Ovary (tissue), 9 donors: ENCODE data around the gene CETN3. TPM values are rescaled to one million over a fixed set of nuclear protein-coding genes. Genes with fewer than 3 reads are reported as not detected.

ENCODE experiments used
- DNase-seq, 5 donors: peaks; one replicate each; pipeline ENCODE4 v3.0.0-alpha.2; 2019 to 2020
- H3K27ac ChIP-seq, 2 donors: fragments of 200-600 bp; one replicate each; pipeline versions ENCODE4 v1.5.1 to v1.8.0; 2019 to 2022
- H3K27me3 ChIP-seq: fragments of 200-600 bp; one replicate; pipeline ENCODE4 v1.8.0; 2022
- H3K36me3 ChIP-seq: fragments of 200-600 bp; sonication (generic); one replicate; pipeline ENCODE4 v1.5.1; 2019
- H3K4me1 ChIP-seq: one replicate; pipeline ENCODE4 v1.8.1; 2013; ENCODE audit warnings: mild to moderate bottlenecking, moderate library complexity; ENCODE audit not compliant: insufficient read depth
- H3K4me3 ChIP-seq: fragments of 200-600 bp; sonication (generic); one replicate; pipeline ENCODE4 v1.5.1; 2017
- H3K9me3 ChIP-seq, 2 donors: fragments of 200-600 bp in 1 of 2; sonication (generic) in 1 of 2; one replicate each; pipeline versions ENCODE4 v1.5.1 to v1.8.1; 2013 to 2019; ENCODE audit warnings: mild to moderate bottlenecking in 1 of 2, moderate library complexity in 1 of 2
- EP300 ChIP-seq: sonication (generic); formaldehyde crosslinking; IDR thresholded peaks from one replicate; pipeline ENCODE4 v1.6.1; 2017; ENCODE audit warnings: antibody characterized with exemption
- POLR2A ChIP-seq: fragments of 450-650 bp; IDR thresholded peaks from one replicate; pipeline ENCODE4 v1.6.1; 2017; ENCODE audit warnings: antibody characterized with exemption, mild to moderate bottlenecking, moderate library complexity
- WGBS, 3 donors: extraction: QIAGEN DNeasy Blood & Tissue Kit in 1 of 3; methylation state at CpG; one replicate each; pipeline versions ENCODE4 v1.1.5 to v1.1.7; 2013 to 2017; 5-methylcytosine and 5-hydroxymethylcytosine counted together
- intact Hi-C, 4 donors: fragments of 100-400 bp; cut with DNase I; formaldehyde crosslinking; loops; one replicate each; pipeline versions ENCODE4 v1.11.0 to v1.15.1; 2022 to 2023
- polyA plus RNA-seq, 2 donors: library from polyadenylated mRNA; stranded (reverse); fragments of 200-250 nt in 1 of 2; fragments of 350-450 nt in 1 of 2; fragmentation: Illumina TruSeq in 1 of 2; extraction: RNeasy Lipid Tissue Mini Kit (QIAGEN cat#74804) in 1 of 2; gene quantifications; one replicate each; pipeline ENCODE4 v1.2.3, GENCODE V29; 2013 to 2014
- total RNA-seq, 7 donors: library from RNA; depleted of rRNA in 2 of 7; stranded (reverse); fragments of >200 nt in 2 of 7; fragmentation: NEBNext Ultra II Directional in 3 of 7; extraction: Animal tissue kit (Norgen Biotek cat#: 25700) in 3 of 7; gene quantifications; one replicate each; pipeline versions ENCODE4 v1.1.0 to v1.2.4, GENCODE V29; 2016 to 2023
- TF ChIP-seq, protein P1 (sequence below), 3 donors: fragments of 450-650 bp in 2 of 3; fragments of 200-600 bp in 1 of 3; IDR thresholded peaks; one replicate each; pipeline versions ENCODE4 v1.5.1 to v1.8.0; 2016 to 2022; ENCODE audit warnings: antibody characterized with exemption in 3 of 3, mild to moderate bottlenecking in 1 of 3
- donor health status: DM: no; HTN: no; CAD: no; lungs with moderate emphysema.
- donor health status: DM: no; HTN: no; CAD: no.
- donor health status: Bipolar disorder and iron deficiency.
- donor health status: DM: yes; HTN: yes; CAD: no.
- donor health status: DM: no; HTN: no; CAD: no.
- donor health status: DM: yes; HTN: yes; CAD: no.

CETN3 gene
- total and polyA plus RNA-seq, 9 donors: 9.2 to 36.9 (median 26.5) TPM

GRCh38 chr5:90384389-90384788 is 25.2 kb downstream of the CETN3 start:
- Histone ChIP-seq H3K4me3 (no peak overlapping the region), H3K27me3 (no peaks in the 10 kb centered on the region), H3K36me3 (no peaks in the 10 kb centered on the region), H3K27ac (no peak overlapping the region), H3K9me3 (no peaks in the 10 kb centered on the region), H3K4me1 (no peaks in the 10 kb centered on the region)
- DNase-seq: no peak
- TF ChIP-seq, protein P1, sequence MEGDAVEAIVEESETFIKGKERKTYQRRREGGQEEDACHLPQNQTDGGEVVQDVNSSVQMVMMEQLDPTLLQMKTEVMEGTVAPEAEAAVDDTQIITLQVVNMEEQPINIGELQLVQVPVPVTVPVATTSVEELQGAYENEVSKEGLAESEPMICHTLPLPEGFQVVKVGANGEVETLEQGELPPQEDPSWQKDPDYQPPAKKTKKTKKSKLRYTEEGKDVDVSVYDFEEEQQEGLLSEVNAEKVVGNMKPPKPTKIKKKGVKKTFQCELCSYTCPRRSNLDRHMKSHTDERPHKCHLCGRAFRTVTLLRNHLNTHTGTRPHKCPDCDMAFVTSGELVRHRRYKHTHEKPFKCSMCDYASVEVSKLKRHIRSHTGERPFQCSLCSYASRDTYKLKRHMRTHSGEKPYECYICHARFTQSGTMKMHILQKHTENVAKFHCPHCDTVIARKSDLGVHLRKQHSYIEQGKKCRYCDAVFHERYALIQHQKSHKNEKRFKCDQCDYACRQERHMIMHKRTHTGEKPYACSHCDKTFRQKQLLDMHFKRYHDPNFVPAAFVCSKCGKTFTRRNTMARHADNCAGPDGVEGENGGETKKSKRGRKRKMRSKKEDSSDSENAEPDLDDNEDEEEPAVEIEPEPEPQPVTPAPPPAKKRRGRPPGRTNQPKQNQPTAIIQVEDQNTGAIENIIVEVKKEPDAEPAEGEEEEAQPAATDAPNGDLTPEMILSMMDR (IDR thresholded peaks at IDR 0.05): no peak
- TF ChIP-seq EP300 (no peak), POLR2A (no peak)
- WGBS, 3 donors: 90 to 96% (median 96%) methylated on average over 1 of the region's 1 CpG
- intact Hi-C loops: no loop called here

GRCh38 chr5:90383903-90384302 is 25.7 kb downstream of the CETN3 start:
- intact Hi-C loops: no loop called here
- no peaks in the 10 kb centered on the region for H3K36me3 ChIP-seq

DNA sequence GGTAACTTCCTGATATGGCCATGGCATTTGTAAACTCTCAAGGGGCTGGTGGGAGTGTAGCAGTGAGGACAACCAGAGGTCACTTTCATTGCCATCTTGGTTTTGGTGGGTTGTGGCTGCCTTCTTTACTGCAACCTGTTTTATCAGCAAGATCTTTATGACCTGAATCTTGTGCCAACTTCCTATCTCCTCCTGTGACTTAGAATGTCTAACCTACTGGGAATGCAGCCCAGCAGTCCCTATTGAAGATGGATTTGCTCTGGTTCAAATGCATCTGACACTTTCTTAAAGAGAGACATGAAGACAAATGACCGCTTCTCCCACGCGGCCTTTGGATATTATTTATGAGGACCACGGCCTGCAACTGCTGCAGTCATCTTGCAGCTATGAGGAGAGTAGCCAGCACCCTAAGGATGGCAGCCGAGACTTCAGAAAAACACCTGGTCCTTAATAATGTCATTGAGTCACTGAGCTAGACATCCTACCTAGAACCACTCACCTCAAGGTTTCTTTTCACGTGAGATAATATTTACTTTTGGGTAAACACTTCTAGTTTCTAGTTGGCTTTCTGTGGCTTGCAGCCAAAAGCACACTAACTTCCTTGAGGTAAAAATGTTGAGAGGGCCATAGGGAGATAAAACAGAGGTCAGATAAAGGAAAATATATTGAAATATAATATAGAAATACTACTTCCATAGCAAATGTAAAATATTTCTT is 28.2 kb downstream of the CETN3 start:
- TF ChIP-seq POLR2A (no peak), EP300 (no peak)
- TF ChIP-seq, protein P1 (IDR thresholded peaks at IDR 0.05): no peak
- WGBS, 3 donors: 67 to 74% (median 68%) methylated on average over 6 of the region's 6 CpGs
- H3K36me3 ChIP-seq: no peaks in the 10 kb centered on the region
- H3K27me3 ChIP-seq: no peaks in the 10 kb centered on the region
- H3K4me3 ChIP-seq: no peak overlapping the region
- H3K9me3 ChIP-seq: no peaks in the 10 kb centered on the region
- H3K27ac ChIP-seq: no peak overlapping the region
- no peaks in the 10 kb centered on the region for H3K4me1 ChIP-seq
- intact Hi-C loops: no loop called here
- no peak for DNase-seq

More at GRCh38 chr5:90383903-90384302, 25.7 kb downstream of the CETN3 start:
- no peak overlapping the region for H3K4me3 ChIP-seq
- H3K27ac ChIP-seq: no peak overlapping the region
- no peak for DNase-seq
- no peaks in the 10 kb centered on the region for H3K27me3 ChIP-seq
- no peaks in the 10 kb centered on the region for H3K9me3 ChIP-seq
- H3K4me1 ChIP-seq: no peaks in the 10 kb centered on the region
- 86 to 90% (median 89%) methylated on average over 2 of the region's 2 CpGs for WGBS, 3 donors
- TF ChIP-seq POLR2A: no peak
- TF ChIP-seq, protein P1 (IDR thresholded peaks at IDR 0.05): no peak
- no peak for TF ChIP-seq EP300

- Histone ChIP-seq H3K27me3 (no peaks in the 10 kb centered on the region), H3K4me3 (no peak overlapping the region), H3K9me3 (no peaks in the 10 kb centered on the region), H3K36me3 (no peaks in the 10 kb centered on the region), H3K27ac (no peak overlapping the region), H3K4me1 (no peaks in the 10 kb centered on the region)
- DNase-seq: no peak
- TF ChIP-seq EP300 (no peak), POLR2A (no peak)
- TF ChIP-seq, protein P1 (IDR thresholded peaks at IDR 0.05): no peak
- 73 to 79% (median 79%) methylated on average over 2 of the region's 2 CpGs for WGBS, 3 donors
- intact Hi-C loops: no loop called here
Observed at GRCh38 chr5:90379652-90380051, 29.9 kb downstream of the CETN3 start.
